HepG2 (cell line): ENCODE results near the gene ITIH2. TPM values are rescaled to one million over a fixed set of nuclear protein-coding genes. Genes with fewer than 3 reads are reported as not detected.

Experiments used
- ARID3A ChIP-seq: IDR thresholded peaks from 2 replicates; pipeline ENCODE4 v1.6.1; 2012; ENCODE audit warnings: low read depth, low read length, improper control_type of control experiment
- FOXA1 ChIP-seq, 2 experiments: fragments of 450-650 bp in 1 of 2; sonication (generic) in 1 of 2; formaldehyde crosslinking in 1 of 2; IDR thresholded peaks; 2 replicates each; pipeline versions ENCODE4 v1.4.0 to v1.6.1; 2016 to 2020; ENCODE audit warnings: missing genetic modification reagents in 1 of 2
- GATA4 ChIP-seq: sonication (generic); IDR thresholded peaks from 2 replicates; pipeline ENCODE4 v1.6.1; 2016; ENCODE audit warnings: antibody characterized with exemption, low read depth, borderline replicate concordance
- GTF3A ChIP-seq: sonication (generic); formaldehyde crosslinking; conservative IDR thresholded peaks from 2 replicates; pipeline ENCODE4 v1.4.0; 2020; ENCODE audit warnings: mild to moderate bottlenecking, missing genetic modification reagents
- HDAC6 ChIP-seq: fragments of 200-600 bp; sonication (generic); IDR thresholded peaks from 2 replicates; pipeline ENCODE4 v1.7.0; 2017; ENCODE audit warnings: mild to moderate bottlenecking, antibody characterized with exemption, low read length, low read depth
- ISL2 ChIP-seq: sonication (generic); formaldehyde crosslinking; IDR thresholded peaks from 2 replicates; pipeline ENCODE4 v1.5.0; 2020; ENCODE audit warnings: missing genetic modification reagents
- JUND ChIP-seq: sonication (generic); formaldehyde crosslinking; IDR thresholded peaks from 2 replicates; pipeline ENCODE4 v1.8.0; 2022; ENCODE audit warnings: mild to moderate bottlenecking, missing genetic modification reagents
- KDM1A ChIP-seq: IDR thresholded peaks from 2 replicates; pipeline ENCODE4 v1.6.1; 2016; ENCODE audit warnings: missing compliant biosample characterization
- KLF9 ChIP-seq: IDR thresholded peaks from 2 replicates; pipeline ENCODE4 v1.6.1; 2016; ENCODE audit warnings: low read depth
- NFIB ChIP-seq: sonication (generic); formaldehyde crosslinking; IDR thresholded peaks from 2 replicates; pipeline ENCODE4 v1.9.0; 2021; ENCODE audit warnings: missing genetic modification reagents, mild to moderate bottlenecking, borderline replicate concordance
- PHF21A ChIP-seq: sonication (generic); formaldehyde crosslinking; IDR thresholded peaks from 2 replicates; pipeline ENCODE4 v1.5.0; 2020; ENCODE audit warnings: mild to moderate bottlenecking, missing genetic modification reagents
- SETDB1 ChIP-seq: sonication (generic); formaldehyde crosslinking; IDR thresholded peaks from 2 replicates; pipeline ENCODE4 v1.5.1; 2020; ENCODE audit warnings: missing genetic modification reagents, mild to moderate bottlenecking, borderline replicate concordance
- SNAPC2 ChIP-seq: sonication (generic); formaldehyde crosslinking; IDR thresholded peaks from 2 replicates; pipeline ENCODE4 v1.8.1; 2022; ENCODE audit warnings: mild to moderate bottlenecking, missing genetic modification reagents
- SOX5 ChIP-seq: IDR thresholded peaks from 2 replicates; pipeline ENCODE4 v1.6.1; 2016; ENCODE audit warnings: borderline replicate concordance
- SOX6 ChIP-seq, 2 experiments: fragments of 450-650 bp in 1 of 2; sonication (generic) in 1 of 2; formaldehyde crosslinking in 1 of 2; IDR thresholded peaks; 2 replicates each; pipeline versions ENCODE4 v1.4.0 to v1.6.1; 2017 to 2020; ENCODE audit warnings: antibody characterized with exemption in 1 of 2, mild to moderate bottlenecking in 1 of 2, missing genetic modification reagents in 1 of 2
- SP1 ChIP-seq, 2 experiments: fragments of 450-650 bp in 1 of 2; sonication (generic) in 1 of 2; formaldehyde crosslinking in 1 of 2; IDR thresholded peaks; 2 replicates each; pipeline versions ENCODE4 v1.4.0 to v1.6.1; 2016 to 2020; ENCODE audit warnings: missing genetic modification reagents in 1 of 2
- TARDBP ChIP-seq: sonication (generic); formaldehyde crosslinking; IDR thresholded peaks from 2 replicates; pipeline ENCODE4 v1.8.0; 2022; ENCODE audit warnings: mild to moderate bottlenecking, missing genetic modification reagents
- ZNF12 ChIP-seq: sonication (generic); formaldehyde crosslinking; IDR thresholded peaks from 2 replicates; pipeline ENCODE4 v1.5.0; 2020; ENCODE audit warnings: missing genetic modification reagents
- ZNF460 ChIP-seq: sonication (generic); formaldehyde crosslinking; IDR thresholded peaks from 2 replicates; pipeline ENCODE4 v1.5.1; 2020; ENCODE audit warnings: missing genetic modification reagents, mild to moderate bottlenecking, borderline replicate concordance
- ZNF574 ChIP-seq: sonication (generic); formaldehyde crosslinking; IDR thresholded peaks from 2 replicates; pipeline ENCODE4 v1.4.0; 2020; ENCODE audit warnings: missing genetic modification reagents
- ZNF598 ChIP-seq: sonication (generic); formaldehyde crosslinking; IDR thresholded peaks from 2 replicates; pipeline ENCODE4 v1.5.1; 2020; ENCODE audit warnings: mild to moderate bottlenecking, missing genetic modification reagents, borderline replicate concordance
- polyA plus RNA-seq, 8 experiments: library from polyadenylated mRNA; depleted of rRNA in 3 of 8; stranded (reverse) in 7 of 8; unstranded in 1 of 8; fragments of >200 nt; fragmentation: Illumina TruSeq in 4 of 8; extraction: Trizol in 4 of 8; gene quantifications; 2 replicates each; pipeline versions ENCODE4 v1.2.1 to v1.2.3, GENCODE V29; 2011 to 2016; ENCODE audit warnings: low read depth in 4 of 8, missing spikeins in 1 of 8, mixed read lengths in 1 of 8; ENCODE audit not compliant: insufficient read depth in 1 of 8
- total RNA-seq, 5 experiments: library from RNA; depleted of rRNA; stranded (reverse); fragments of >200 nt; fragmentation: Illumina TruSeq; extraction: Trizol; gene quantifications; 2 replicates each; pipeline ENCODE4 v1.2.3, GENCODE V29; 2016; ENCODE audit warnings: low read depth in 1 of 5
- TF ChIP-seq, protein P1 (sequence below): sonication (generic); formaldehyde crosslinking; IDR thresholded peaks from 2 replicates; pipeline ENCODE4 v1.5.0; 2020; ENCODE audit warnings: missing genetic modification reagents, mild to moderate bottlenecking, borderline replicate concordance
- TF ChIP-seq, protein P2 (sequence below): sonication (generic); formaldehyde crosslinking; IDR thresholded peaks from 2 replicates; pipeline ENCODE4 v1.9.0; 2022; ENCODE audit warnings: low read depth, missing genetic modification reagents

The ITIH2 gene
- total and polyA plus RNA-seq, 2 of the 13 experiments (the other 11 are each of a cell fraction or from before 2014, with no cell fraction given) = 1,197 to 1,427 TPM

DNA sequence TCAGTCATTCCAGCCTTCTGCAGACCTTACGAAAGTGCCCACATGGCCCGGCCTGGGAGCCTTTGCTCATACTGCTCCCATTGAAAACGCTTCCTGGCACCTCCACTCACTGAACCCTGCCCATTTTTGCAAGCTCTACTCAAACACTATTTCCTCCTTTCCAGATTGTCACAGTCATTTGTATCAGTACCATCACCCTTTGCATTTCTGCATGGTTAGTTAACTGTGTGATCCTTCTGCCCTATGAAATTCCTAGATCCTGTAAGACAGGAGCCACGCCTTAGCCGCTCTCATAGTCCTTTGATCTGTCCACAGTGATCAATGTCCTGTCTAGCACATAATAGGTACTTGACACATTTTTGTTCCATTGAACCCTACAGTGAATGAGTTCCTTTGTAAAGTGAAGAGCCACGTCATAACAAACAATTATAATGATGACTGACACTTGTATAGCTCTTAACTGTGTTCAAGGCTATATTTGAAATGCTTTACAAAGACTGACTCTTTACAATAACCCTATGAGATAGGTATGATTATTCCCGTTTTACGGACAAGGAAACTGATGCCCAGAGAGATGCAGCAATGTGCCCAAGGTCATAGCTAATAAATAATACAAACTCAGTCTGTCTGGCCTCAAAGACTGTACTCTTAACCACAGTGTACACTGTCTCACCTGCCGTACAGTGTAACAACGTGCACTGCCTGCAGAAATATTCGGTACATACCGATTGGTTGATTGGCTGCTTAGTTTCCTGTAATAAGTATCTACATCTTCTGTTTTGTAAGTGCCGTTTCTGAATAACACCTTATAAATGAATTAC is 16.6 kb upstream of the ITIH2 start (continued):
- TF ChIP-seq ISL2 (peak; percentile 96), FOXA1 (IDR thresholded peaks at IDR 0.05) (no peak), FOXA1 (CRISPR knock-in tag; IDR thresholded peaks at IDR 0.05) (peak; percentile 50), SOX6 (IDR thresholded peaks at IDR 0.05) (no peak), SOX6 (CRISPR knock-in tag; IDR thresholded peaks at IDR 0.05) (peak; percentile 100), ZNF12 (CRISPR knock-in tag) (peak; percentile 81), KLF9 (CRISPR knock-in tag) (no peak; the same call in 1 of the 2 replicates), JUND (peak; percentile 68; the same call in 1 of the 2 replicates), SETDB1 (CRISPR knock-in tag) (no peak), GTF3A (0 out of 2 replicates have a peak, but pooled peaks have one; percentile 65), SNAPC2 (peak; percentile 61; the same call in 1 of the 2 replicates), ARID3A (peak; percentile 94), HDAC6 (no peak), SP1 (IDR thresholded peaks at IDR 0.05) (no peak), SP1 (CRISPR knock-in tag; IDR thresholded peaks at IDR 0.05) (peak; percentile 28; the same call in 1 of the 2 replicates), ZNF574 (CRISPR knock-in tag) (no peak; the same call in 1 of the 2 replicates), KDM1A (CRISPR knock-in tag) (peak; percentile 91), NFIB (CRISPR knock-in tag) (no peak), ZNF460 (CRISPR knock-in tag) (no peak), ZNF598 (no peak), PHF21A (peak; percentile 75), TARDBP (peak; percentile 96), GATA4 (peak; percentile 67; the same call in 1 of the 2 replicates), SOX5 (CRISPR knock-in tag) (peak; percentile 100)
- TF ChIP-seq, protein P1, sequence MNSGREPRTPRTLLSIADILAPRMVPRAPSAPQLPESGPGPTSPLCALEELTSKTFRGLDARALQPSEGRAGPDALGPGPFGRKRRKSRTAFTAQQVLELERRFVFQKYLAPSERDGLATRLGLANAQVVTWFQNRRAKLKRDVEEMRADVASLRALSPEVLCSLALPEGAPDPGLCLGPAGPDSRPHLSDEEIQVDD (CRISPR knock-in tag) = no peak
- TF ChIP-seq, protein P2, sequence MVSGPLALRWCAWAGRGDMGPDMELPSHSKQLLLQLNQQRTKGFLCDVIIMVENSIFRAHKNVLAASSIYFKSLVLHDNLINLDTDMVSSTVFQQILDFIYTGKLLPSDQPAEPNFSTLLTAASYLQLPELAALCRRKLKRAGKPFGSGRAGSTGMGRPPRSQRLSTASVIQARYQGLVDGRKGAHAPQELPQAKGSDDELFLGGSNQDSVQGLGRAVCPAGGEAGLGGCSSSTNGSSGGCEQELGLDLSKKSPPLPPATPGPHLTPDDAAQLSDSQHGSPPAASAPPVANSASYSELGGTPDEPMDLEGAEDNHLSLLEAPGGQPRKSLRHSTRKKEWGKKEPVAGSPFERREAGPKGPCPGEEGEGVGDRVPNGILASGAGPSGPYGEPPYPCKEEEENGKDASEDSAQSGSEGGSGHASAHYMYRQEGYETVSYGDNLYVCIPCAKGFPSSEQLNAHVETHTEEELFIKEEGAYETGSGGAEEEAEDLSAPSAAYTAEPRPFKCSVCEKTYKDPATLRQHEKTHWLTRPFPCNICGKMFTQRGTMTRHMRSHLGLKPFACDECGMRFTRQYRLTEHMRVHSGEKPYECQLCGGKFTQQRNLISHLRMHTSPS (CRISPR knock-in tag) = peak; percentile 58; the same call in 1 of the 2 replicates
